Astrocyte of the spinal cord (primary cell): ENCODE measurements around the gene GUCY2D.
"Not testable (repeated sequence)": the region's sequence is repeated elsewhere in the genome, so short reads cannot be mapped to it uniquely, and the experiment has no call there.

Experiments used
- DNase-seq: peaks from one replicate; pipeline ENCODE4 v3.0.0; 2011; ENCODE audit warnings: low read depth, low spot score
- H3K4me3 ChIP-seq: 2 replicates; pipeline ENCODE4 v1.5.1; 2011; ENCODE audit warnings: low read depth, mild to moderate bottlenecking, low read length, moderate library complexity
- in situ Hi-C: cut with HindIII; loops from 2 replicates; pipeline ENCODE4 v1.10.0; 2017; ENCODE audit warnings: low sequenced_read_pairs
- TF ChIP-seq, protein P1 (sequence below): IDR thresholded peaks from 2 replicates; pipeline ENCODE4 v1.5.1; 2012; ENCODE audit warnings: low read depth, mild to moderate bottlenecking, low read length, inconsistent platforms

Gene GUCY2D

GRCh38 chr17:8056976-8057625, 54.7 kb downstream of the GUCY2D start:
- DNase-seq = no peak

GRCh38 chr17:8057691-8058114, 55.3 kb downstream of the GUCY2D start:
- TF ChIP-seq, protein P1, sequence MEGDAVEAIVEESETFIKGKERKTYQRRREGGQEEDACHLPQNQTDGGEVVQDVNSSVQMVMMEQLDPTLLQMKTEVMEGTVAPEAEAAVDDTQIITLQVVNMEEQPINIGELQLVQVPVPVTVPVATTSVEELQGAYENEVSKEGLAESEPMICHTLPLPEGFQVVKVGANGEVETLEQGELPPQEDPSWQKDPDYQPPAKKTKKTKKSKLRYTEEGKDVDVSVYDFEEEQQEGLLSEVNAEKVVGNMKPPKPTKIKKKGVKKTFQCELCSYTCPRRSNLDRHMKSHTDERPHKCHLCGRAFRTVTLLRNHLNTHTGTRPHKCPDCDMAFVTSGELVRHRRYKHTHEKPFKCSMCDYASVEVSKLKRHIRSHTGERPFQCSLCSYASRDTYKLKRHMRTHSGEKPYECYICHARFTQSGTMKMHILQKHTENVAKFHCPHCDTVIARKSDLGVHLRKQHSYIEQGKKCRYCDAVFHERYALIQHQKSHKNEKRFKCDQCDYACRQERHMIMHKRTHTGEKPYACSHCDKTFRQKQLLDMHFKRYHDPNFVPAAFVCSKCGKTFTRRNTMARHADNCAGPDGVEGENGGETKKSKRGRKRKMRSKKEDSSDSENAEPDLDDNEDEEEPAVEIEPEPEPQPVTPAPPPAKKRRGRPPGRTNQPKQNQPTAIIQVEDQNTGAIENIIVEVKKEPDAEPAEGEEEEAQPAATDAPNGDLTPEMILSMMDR = peak; percentile 71
- in situ Hi-C loops = loop anchor here (10.0 kb wide), 1 partner anchor 57 kb away; the partner anchor contains the start of gene ALOXE3
- H3K4me3 ChIP-seq = no peak overlapping the region
- peak; percentile 71 for DNase-seq

More at GRCh38 chr17:8056976-8057625, 54.7 kb downstream of the GUCY2D start:
- H3K4me3 ChIP-seq = no peak overlapping the region
- in situ Hi-C loops = loop anchor here (10.0 kb wide), 1 partner anchor 58 kb away; the partner anchor contains the start of gene ALOXE3
- TF ChIP-seq, protein P1 = no peak

DNA sequence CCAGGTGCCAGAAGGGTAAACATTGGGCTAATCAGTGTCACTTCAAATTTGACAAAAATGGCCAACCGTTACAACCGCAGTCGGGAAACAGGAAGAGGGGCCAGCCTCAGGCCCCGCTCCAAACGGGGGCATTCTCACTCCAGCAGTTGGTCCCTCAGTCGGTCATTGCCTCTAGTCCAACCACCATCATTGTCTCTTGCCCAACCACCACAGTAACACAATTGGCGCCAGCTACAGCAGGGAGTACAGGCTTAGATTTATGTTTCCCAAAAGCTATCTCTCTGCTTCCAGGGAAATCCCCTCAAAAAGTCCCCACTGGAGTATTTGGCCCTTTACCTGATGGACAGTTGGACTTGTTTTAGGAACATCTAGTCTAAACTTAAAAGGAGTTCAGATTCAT, 56.7 kb downstream of the GUCY2D start:
- in situ Hi-C loops = loop anchor here (10.0 kb wide), 1 partner anchor 56 kb away; the partner anchor contains the start of gene ALOXE3
- no peak overlapping the region for H3K4me3 ChIP-seq
- TF ChIP-seq, protein P1 = no peak
- no peak for DNase-seq

DNA sequence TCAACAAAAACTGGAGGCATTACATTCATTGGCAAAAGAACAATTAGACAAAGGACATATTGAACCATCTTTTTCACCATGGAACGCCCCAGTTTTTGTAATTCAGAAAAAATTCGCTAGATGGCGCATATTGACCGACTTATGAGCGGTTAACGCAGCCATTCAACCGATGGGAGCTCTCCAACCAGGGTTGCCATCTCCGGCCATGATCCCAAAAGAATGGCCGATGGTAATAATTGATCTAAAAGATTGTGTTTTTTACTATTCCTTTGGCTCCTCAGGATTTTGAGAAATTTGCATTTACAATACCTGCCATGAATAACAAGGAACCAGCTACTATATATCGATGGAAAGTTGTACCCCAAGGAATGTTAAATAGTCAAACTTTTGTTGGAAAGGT, 57.9 kb downstream of the GUCY2D start:
- in situ Hi-C loops = no loop called here
- TF ChIP-seq, protein P1 = peak; percentile 61
- DNase-seq = peak; percentile 66
- H3K4me3 ChIP-seq = no peak overlapping the region

DNA sequence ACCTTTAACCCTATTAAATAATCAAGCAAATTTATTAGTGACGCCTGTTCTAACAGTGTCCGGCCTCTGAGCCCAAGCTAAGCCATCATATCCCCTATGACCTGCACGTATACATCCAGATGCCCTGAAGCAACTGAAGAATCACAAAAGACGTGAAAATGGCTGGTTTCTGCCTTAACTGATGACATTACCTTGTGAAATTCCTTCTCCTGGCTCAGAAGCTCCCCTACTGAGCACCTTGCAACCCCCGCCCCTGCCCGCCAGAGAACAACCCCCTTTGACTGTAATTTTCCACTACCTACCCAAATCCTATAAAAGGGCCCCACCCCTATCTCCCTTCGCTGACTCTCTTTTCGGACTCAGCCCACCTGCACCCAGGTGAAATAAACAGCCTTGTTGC, 59.4 kb downstream of the GUCY2D start:
- H3K4me3 ChIP-seq, DNase-seq, in situ Hi-C loops: not testable (repeated sequence)

- peak; percentile 41 for DNase-seq
- in situ Hi-C loops = no loop called here
- no peak overlapping the region for H3K4me3 ChIP-seq
- TF ChIP-seq, protein P1 = no peak
Measured at GRCh38 chr17:8062435-8062806, 60.0 kb downstream of the GUCY2D start.

DNA sequence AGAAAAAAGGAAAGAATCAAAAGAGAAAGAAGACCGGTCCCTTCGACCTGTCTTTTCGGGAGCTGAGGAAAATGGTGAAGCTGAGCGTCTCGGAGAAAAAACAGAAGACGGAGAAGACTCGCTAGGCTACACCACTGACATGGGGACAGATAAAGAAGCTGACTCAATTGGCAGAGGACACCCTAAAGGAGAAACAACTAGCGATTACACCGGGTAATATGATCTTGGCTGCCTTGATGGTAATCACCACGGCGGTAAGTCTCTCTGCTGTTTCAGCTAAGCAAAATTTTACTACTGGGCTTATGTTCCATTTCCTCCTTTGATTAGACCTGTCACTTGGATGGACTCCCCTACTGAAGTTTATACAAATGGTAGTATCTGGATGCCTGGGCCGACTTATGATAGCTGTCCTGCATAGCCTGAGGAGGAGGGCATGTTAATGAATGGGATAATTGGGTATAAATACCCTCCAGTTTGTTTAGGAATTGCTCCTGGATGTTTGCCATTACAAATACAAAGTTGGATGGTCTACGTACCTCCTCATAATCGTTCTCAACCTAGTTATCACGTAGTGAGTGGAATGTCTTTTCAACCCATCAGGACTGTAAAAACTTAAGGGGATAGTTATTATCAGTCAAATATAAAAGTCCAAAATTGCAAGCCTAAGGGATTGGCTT, 60.5 kb downstream of the GUCY2D start:
- no peak for DNase-seq
- TF ChIP-seq, protein P1 = no peak
- in situ Hi-C loops = no loop called here
- H3K4me3 ChIP-seq = no peak overlapping the region
